Ramos (cell line): ENCODE measurements around the gene CUX1.

Source experiments
- in situ Hi-C: fragments of 300-500 bp; cut with MboI; formaldehyde crosslinking; loops from one replicate; pipeline ENCODE4 v1.14.3; 2022; ENCODE audit warnings: low sequenced_read_pairs; ENCODE audit not compliant: unreplicated experiment

Gene CUX1

DNA sequence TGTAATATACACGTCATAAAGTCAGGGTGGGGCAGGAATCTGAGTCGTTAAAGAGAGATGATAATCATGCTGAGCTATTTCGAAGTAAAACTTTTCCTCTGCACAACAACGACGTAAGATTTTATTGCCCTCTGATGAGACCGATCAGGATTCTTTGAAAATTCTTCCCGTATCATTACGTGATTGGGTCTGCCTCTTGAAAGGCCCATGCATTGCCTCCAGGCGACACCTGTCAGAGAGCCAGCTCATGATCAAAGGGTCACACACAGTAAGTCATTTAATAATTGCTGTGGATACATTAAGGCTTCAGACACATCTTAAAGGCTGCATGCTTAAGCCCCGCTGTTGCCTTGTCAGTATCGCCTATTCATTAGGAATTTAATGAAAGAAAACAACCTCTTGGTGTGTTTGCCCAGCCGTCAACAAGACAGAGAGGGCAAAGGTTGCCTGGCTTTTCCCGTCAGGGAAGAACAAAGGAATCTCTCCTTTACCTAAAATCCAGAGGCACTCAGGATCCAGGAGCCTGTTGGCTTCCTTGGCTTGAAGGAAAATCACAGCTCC, 280.3 kb downstream of the CUX1 start:
- in situ Hi-C loops: no loop called here

DNA sequence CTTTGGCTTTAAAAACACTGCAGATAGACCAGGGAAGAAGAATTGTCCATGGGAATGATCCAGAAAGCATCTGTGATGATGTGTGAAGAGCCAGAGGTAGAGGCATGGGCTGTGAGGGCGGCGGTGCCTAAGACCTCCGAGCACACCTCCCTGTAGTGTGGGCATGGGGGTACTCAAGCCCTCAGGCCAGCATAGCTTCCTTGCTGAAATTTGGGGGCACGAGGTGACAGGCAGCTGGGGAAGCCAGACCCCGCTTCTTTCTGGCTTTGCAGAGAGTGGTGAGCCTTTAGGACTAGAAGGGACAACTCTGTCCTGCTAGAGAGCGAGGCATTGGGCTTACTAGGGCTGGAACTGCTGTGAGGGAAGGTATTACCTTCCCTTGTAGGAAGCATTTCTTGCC, 281.6 kb downstream of the CUX1 start:
- in situ Hi-C loops: no loop called here

DNA sequence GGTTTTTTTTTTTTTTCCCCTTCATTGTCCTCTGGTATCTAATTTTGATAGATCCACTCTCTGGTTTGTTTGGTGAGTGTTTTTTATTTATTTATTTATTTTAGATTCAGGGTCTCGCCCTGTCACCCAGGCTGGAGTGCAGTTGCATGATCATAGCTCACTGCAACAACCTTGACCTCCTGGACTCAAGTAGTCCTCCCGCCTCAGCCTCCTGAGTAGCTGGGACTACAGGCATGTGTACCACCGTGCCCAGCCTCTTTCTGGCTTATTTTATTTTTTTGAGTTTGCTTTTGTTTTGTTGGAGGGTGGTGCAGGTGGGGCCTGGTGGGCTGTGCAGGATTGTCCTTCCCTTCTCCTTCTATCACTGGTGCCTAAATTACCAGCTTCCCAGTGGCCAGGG, 282.0 kb downstream of the CUX1 start:
- in situ Hi-C loops: no loop called here

GRCh38 chr7:102101111-102101551, 283.7 kb downstream of the CUX1 start:
- in situ Hi-C loops: no loop called here

- in situ Hi-C loops: no loop called here
These were observed 284.5 kb downstream of the CUX1 start for GRCh38 chr7:102101926-102102325.

- in situ Hi-C loops: no loop called here
These were observed 285.6 kb downstream of the CUX1 start for GRCh38 chr7:102103027-102103372.

GRCh38 chr7:102104245-102104644, 286.8 kb downstream of the CUX1 start:
- in situ Hi-C loops: no loop called here

GRCh38 chr7:102106625-102107024, 289.2 kb downstream of the CUX1 start:
- in situ Hi-C loops: no loop called here

- in situ Hi-C loops: no loop called here
These were observed 290.2 kb downstream of the CUX1 start for GRCh38 chr7:102107474-102108104.

DNA sequence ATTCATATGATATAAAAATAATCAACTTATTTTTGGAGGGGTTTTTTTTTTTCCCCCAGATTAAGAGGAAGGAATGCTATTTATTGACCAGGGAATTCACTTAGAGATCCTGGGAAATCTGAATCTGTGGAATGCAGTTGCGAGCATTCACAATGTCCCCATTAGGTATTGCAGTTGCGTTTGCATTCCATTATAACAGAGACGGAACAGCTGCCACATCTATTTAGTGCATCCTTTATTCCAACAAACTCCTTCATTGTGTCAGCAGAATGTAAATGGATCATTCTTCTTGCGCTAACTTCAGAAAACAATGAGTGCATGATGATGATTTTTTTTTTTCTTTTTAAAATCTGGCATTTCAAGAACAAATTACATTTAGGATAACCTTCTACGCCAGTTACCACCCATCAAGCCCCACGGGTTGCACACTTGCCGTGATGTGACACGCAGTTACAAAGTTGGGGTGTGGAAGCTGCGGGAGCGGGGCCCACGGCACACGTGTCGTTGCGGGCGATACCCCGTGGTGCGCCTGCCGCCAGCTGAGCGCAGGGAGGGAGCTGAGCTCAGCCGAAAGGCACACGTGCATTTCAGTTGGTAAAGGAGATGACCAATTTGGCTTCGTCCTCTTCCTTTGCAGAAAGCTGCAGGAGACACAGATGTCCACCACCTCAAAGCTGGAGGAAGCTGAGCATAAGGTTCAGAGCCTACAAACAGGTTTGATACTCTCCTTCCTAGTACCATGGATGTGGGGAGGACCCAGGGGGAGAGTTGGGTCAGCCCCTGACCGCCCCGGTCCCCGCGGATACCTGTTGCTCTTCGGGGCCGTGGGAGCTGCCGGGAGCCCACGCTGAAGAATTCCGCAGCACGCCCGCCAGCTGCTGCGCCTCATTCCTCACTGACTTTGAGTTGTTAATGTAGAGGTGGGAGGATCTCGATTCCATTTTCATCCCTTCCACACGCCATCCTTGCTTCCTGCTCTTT, 293.9 kb downstream of the CUX1 start:
- in situ Hi-C loops: no loop called here

DNA sequence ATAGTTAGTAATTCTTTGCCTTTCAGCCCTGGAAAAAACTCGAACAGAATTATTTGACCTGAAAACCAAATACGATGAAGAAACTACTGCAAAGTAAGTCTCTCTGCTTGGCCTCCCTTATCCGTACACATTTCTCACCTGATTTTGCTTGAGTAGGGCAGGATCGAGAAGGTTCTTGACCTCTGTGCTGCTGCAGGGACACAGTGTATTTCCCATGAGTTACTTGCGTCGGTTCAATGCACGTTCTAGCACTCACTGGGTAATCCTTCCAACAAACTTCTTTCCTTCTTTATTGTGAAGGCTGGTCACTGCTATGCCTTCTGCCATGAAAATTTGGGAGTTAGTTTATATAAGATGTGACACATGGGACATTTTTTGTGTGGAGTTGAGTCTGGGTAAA, 297.8 kb downstream of the CUX1 start:
- in situ Hi-C loops: no loop called here

DNA sequence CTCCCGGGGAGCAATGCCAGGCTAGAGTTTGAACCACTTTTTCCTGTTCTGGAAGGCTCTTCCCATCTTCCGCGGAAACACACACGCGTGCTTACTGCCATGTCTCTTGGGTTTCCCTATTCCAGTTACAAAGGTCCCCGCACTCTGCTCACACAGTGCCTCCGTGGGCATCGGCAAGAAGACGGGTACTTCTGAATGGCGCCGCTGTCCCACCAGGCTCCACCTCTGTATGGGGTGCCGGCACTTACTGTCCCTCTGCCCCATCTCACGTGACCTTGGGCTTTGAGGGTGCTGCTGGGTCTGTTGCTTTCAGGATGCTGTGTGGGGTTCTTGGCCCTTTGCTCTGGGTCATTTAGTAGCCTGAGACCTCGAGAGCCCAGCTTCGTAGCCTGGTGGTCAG, 298.5 kb downstream of the CUX1 start:
- in situ Hi-C loops: no loop called here

- in situ Hi-C loops: no loop called here
These were observed 300.3 kb downstream of the CUX1 start for GRCh38 chr7:102117743-102118142.

DNA sequence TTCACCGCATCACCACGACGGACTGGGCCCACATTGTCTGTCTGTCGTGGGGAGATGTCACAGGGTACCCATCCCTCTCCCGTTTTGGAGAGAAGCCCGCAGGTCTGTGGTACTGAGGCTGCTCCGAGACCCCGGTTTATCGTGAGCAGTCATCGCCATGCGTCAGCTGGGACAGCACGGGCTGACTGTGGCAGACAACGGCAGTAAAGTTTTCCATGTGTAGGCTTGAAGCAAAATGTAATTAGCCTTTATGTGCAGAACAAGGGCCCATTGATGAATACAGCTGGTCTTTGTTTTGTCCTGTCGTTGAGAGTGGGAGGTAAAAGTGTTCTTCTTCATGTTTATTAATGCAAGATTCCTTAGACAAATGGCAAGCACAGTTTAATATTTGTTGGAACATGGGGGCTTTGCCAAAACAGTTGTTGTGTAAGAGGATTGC, 301.8 kb downstream of the CUX1 start:
- in situ Hi-C loops: no loop called here

- in situ Hi-C loops: no loop called here
These were observed 302.5 kb downstream of the CUX1 start for GRCh38 chr7:102119925-102120324.

- in situ Hi-C loops: no loop called here
These were observed 303.3 kb downstream of the CUX1 start for GRCh38 chr7:102120666-102121195.

DNA sequence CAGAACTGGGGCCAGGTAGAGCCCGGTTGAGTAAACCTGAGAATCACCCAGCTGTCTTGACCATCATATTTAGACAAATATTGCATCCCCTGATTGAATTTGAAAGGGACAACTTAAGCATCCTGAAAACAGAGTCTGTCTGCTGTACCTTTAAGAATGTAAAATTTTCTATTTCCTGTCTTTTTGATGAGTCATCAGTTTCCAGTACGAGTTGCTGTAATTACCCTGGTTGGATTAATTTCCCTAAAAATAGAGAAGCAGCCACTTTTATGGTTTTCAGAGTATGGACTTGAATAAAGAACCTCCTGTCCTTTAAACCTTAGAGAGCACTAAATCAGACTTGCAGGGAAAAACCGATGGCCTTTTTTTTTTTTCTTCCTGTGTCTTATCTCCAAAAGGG, 304.6 kb downstream of the CUX1 start:
- in situ Hi-C loops: no loop called here

DNA sequence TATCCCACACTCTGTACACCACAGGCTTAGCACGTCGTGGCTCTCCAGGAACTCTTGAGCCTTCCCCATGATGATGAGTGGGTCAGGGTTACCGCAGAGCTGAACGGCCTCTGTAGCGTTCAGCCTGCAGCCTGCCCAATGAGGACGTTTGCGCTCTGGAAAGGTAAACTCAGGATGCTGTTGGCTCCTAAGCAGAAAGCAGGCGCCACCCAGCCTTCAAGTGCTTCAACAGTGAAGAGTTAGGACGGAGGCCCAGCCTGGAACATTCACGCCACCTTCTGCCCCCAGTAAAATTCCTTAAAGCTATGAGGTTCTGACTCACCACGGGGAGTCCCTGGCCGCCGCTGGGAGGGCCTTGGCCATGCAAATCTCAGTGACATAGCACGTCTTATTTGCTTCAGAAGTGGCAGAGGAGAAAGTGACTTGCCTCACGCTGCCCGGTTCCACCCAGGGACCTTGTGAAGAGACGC, 307.7 kb downstream of the CUX1 start:
- in situ Hi-C loops: no loop called here

GRCh38 chr7:102128303-102128702, 310.9 kb downstream of the CUX1 start:
- in situ Hi-C loops: no loop called here

DNA sequence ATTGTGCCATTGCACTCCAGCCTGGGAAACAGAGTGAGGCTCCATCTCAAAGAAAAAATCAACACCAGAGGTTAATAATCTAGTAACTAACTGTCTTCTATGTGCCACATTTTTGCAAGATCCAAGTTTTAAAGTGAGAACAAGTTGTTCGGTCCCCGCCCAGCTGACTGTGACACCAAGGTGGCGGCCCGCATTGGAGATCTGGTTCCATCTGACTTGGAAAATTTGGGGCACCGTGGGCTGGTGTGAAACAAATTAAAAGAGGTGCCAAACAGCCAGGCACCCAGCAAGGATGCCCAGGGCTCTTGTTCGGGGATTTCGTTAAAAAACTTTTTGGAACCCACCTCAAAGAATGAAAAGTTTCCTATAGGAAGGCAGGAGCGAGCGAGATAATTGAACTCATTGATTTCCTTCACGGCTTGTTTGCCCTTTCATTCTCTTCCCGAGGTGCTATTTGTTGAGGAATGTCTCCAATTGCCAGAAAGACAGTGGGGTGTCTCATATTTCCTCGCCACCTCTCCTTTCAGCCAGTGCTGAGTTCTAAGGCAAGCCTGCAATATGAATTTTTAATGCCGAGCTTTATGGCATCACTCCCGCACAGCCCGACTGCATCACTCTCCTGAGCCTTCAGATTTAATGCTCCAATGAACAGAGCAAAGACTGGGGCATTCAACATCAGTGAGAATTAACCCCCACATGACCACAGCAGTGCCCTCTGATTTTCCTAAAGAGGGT, 312.4 kb downstream of the CUX1 start:
- in situ Hi-C loops: no loop called here
